ENCODE measurements around the gene REN.

DNA sequence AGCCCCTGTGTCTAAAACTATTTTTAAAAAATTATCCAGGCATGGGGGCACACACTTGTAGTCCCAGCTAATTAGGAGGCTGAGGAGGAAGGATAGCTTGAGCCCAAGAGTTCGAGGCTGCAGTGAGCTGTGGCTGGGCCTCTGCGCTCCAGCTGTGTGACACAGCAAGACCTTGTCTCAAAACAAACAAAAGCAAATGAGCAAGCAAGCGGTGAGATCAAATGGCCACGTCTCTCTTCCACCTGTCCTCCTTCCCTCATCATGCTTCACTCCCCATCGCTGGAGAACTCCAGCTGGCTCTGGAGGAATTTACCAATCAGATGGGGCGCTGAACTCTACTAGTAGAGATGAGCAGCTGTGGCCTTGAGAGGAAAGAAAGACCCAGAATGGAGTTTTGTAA is 14.0 kb upstream of the REN start:
- TF ChIP-seq, protein P1, sequence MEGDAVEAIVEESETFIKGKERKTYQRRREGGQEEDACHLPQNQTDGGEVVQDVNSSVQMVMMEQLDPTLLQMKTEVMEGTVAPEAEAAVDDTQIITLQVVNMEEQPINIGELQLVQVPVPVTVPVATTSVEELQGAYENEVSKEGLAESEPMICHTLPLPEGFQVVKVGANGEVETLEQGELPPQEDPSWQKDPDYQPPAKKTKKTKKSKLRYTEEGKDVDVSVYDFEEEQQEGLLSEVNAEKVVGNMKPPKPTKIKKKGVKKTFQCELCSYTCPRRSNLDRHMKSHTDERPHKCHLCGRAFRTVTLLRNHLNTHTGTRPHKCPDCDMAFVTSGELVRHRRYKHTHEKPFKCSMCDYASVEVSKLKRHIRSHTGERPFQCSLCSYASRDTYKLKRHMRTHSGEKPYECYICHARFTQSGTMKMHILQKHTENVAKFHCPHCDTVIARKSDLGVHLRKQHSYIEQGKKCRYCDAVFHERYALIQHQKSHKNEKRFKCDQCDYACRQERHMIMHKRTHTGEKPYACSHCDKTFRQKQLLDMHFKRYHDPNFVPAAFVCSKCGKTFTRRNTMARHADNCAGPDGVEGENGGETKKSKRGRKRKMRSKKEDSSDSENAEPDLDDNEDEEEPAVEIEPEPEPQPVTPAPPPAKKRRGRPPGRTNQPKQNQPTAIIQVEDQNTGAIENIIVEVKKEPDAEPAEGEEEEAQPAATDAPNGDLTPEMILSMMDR (conservative IDR thresholded peaks at IDR 0.05): no peak
- TF ChIP-seq EZH2 (IDR thresholded peaks at IDR 0.05; ENCODE audit: low read depth): no peak

Measured in PC-9 (cell line).